ENCODE results near the gene PRTN3. TPM values are rescaled to one million over a fixed set of nuclear protein-coding genes. Genes with fewer than 3 reads are reported as not detected.

PRTN3 gene
- polyA plus RNA-seq, 1 donor (not counting 4 experiments of a cell fraction or from before 2014, with no cell fraction given) = not detected

GRCh38 chr19:824885-825284 is 15.9 kb upstream of the PRTN3 start:
- H3K4me1 ChIP-seq (ENCODE audit: control insufficient read depth, extremely low read depth, insufficient read depth, low read length) = no peaks in the 10 kb centered on the region
- TF ChIP-seq, protein P1, sequence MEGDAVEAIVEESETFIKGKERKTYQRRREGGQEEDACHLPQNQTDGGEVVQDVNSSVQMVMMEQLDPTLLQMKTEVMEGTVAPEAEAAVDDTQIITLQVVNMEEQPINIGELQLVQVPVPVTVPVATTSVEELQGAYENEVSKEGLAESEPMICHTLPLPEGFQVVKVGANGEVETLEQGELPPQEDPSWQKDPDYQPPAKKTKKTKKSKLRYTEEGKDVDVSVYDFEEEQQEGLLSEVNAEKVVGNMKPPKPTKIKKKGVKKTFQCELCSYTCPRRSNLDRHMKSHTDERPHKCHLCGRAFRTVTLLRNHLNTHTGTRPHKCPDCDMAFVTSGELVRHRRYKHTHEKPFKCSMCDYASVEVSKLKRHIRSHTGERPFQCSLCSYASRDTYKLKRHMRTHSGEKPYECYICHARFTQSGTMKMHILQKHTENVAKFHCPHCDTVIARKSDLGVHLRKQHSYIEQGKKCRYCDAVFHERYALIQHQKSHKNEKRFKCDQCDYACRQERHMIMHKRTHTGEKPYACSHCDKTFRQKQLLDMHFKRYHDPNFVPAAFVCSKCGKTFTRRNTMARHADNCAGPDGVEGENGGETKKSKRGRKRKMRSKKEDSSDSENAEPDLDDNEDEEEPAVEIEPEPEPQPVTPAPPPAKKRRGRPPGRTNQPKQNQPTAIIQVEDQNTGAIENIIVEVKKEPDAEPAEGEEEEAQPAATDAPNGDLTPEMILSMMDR (optimal IDR thresholded peaks at IDR 0.05 in 1 of 3, IDR thresholded peaks at IDR 0.05 in 1 of 3, conservative IDR thresholded peaks at IDR 0.05 in 1 of 3; ENCODE audit: extremely low read depth in 1 of 3, insufficient read depth in 2 of 3, low read length in 3 of 3) = no peak
- no peak for TF ChIP-seq EZH2 (IDR thresholded peaks at IDR 0.05; ENCODE audit: low read length)
- H4K20me1 ChIP-seq (ENCODE audit: control insufficient read depth, extremely low read depth, insufficient read depth, low read length) = no peaks in the 10 kb centered on the region
- peaks cover 4% of the 10 kb centered on the region for H3K27me3 ChIP-seq (ENCODE audit: control insufficient read depth, extremely low read depth, insufficient read depth, low read length)
- H3K4me2 ChIP-seq (ENCODE audit: control insufficient read depth, extremely low read depth, insufficient read depth, low read depth, low read length) = no peak overlapping the region
- H3K9ac ChIP-seq (ENCODE audit: control insufficient read depth, extremely low read depth, insufficient read depth, low read length) = no peak overlapping the region
- dilution Hi-C loops (cut with MboI; ENCODE audit: extremely low pct_ligation_motif_present, low sequenced_read_pairs) = no loop called here
- H3K9me1 ChIP-seq (ENCODE audit: control insufficient read depth, extremely low read depth, insufficient read depth, low read length) = no peaks in the 10 kb centered on the region
- DNase-seq (ENCODE audit: low read depth, low spot score) (no peak), FAIRE-seq (no peak)
- H3K27ac ChIP-seq (ENCODE audit: control insufficient read depth, insufficient read depth, low read length) = no peak overlapping the region
- no peaks in the 10 kb centered on the region for H3K9me3 ChIP-seq (ENCODE audit: control insufficient read depth, low read depth, low read length)
- no peaks in the 10 kb centered on the region for H3K36me3 ChIP-seq (ENCODE audit: control insufficient read depth in 2 of 2, extremely low read depth in 1 of 2, insufficient read depth in 2 of 2, low read length in 2 of 2)
- no peak overlapping the region for H3K4me3 ChIP-seq (ENCODE audit: control insufficient read depth in 2 of 3, extremely low read depth in 1 of 3, insufficient read depth in 2 of 3, low read depth in 1 of 3, low read length in 3 of 3)
- H3K79me2 ChIP-seq (ENCODE audit: control insufficient read depth, insufficient read depth, low read length) = no peaks in the 10 kb centered on the region
- no peak overlapping the region for H2AFZ ChIP-seq (ENCODE audit: control insufficient read depth, low read length)

- H3K27me3 ChIP-seq (ENCODE audit: control insufficient read depth, extremely low read depth, insufficient read depth, low read length) = peaks cover 4% of the 10 kb centered on the region
- H3K9ac ChIP-seq (ENCODE audit: control insufficient read depth, extremely low read depth, insufficient read depth, low read length) = no peak overlapping the region
- no peak overlapping the region for H3K4me3 ChIP-seq (ENCODE audit: control insufficient read depth in 2 of 3, extremely low read depth in 1 of 3, insufficient read depth in 2 of 3, low read depth in 1 of 3, low read length in 3 of 3)
- no peaks in the 10 kb centered on the region for H3K9me3 ChIP-seq (ENCODE audit: control insufficient read depth, low read depth, low read length)
- FAIRE-seq (no peak), DNase-seq (ENCODE audit: low read depth, low spot score) (no peak)
- no peaks in the 10 kb centered on the region for H3K4me1 ChIP-seq (ENCODE audit: control insufficient read depth, extremely low read depth, insufficient read depth, low read length)
- dilution Hi-C loops (cut with MboI; ENCODE audit: extremely low pct_ligation_motif_present, low sequenced_read_pairs) = no loop called here
- H3K9me1 ChIP-seq (ENCODE audit: control insufficient read depth, extremely low read depth, insufficient read depth, low read length) = no peaks in the 10 kb centered on the region
- H3K79me2 ChIP-seq (ENCODE audit: control insufficient read depth, insufficient read depth, low read length) = no peaks in the 10 kb centered on the region
- H3K4me2 ChIP-seq (ENCODE audit: control insufficient read depth, extremely low read depth, insufficient read depth, low read depth, low read length) = no peak overlapping the region
- H3K36me3 ChIP-seq (ENCODE audit: control insufficient read depth in 2 of 2, extremely low read depth in 1 of 2, insufficient read depth in 2 of 2, low read length in 2 of 2) = no peaks in the 10 kb centered on the region
- TF ChIP-seq EZH2 (IDR thresholded peaks at IDR 0.05; ENCODE audit: low read length) = no peak
- TF ChIP-seq, protein P1 (optimal IDR thresholded peaks at IDR 0.05 in 1 of 3, IDR thresholded peaks at IDR 0.05 in 1 of 3, conservative IDR thresholded peaks at IDR 0.05 in 1 of 3; ENCODE audit: extremely low read depth in 1 of 3, insufficient read depth in 2 of 3, low read length in 3 of 3) = no peak
- no peak overlapping the region for H3K27ac ChIP-seq (ENCODE audit: control insufficient read depth, insufficient read depth, low read length)
- no peak overlapping the region for H2AFZ ChIP-seq (ENCODE audit: control insufficient read depth, low read length)
- no peaks in the 10 kb centered on the region for H4K20me1 ChIP-seq (ENCODE audit: control insufficient read depth, extremely low read depth, insufficient read depth, low read length)
Observed at GRCh38 chr19:825897-826644, 14.7 kb upstream of the PRTN3 start.
